ENCODE results near the gene ANKRD18A. TPM values are rescaled to one million over a fixed set of nuclear protein-coding genes. Genes with fewer than 3 reads are reported as not detected.

ANKRD18A gene
- total RNA-seq (2022; extraction: Qiagen RNA extraction; ENCODE audit: low read depth) = 6.6 to 15.7 TPM (median 10.5 TPM) in 5 replicates

GRCh38 chr9:38620483-38621433 lies at the start of gene ANKRD18A:
ANKRD18A (minus strand) TSS chr9:38620596; CDS start chr9:38620285, 311 bp downstream.

Other genes starting within 250 kb of the ANKRD18A start
- gene ALDH1B1, start 227.9 kb downstream of the ANKRD18A start, total RNA-seq (2022; extraction: Qiagen RNA extraction; ENCODE audit: low read depth) = 53.2 to 61.7 TPM (median 55.1 TPM) in 5 replicates
- gene IGFBPL1, start 196.1 kb downstream of the ANKRD18A start, total RNA-seq (2022; extraction: Qiagen RNA extraction; ENCODE audit: low read depth) = 2.3 to 3.6 TPM (median 3.1 TPM) in 5 replicates
- not detected in 5 replicates for gene FAM240B, start 99.5 kb upstream of the ANKRD18A start, total RNA-seq (2022; extraction: Qiagen RNA extraction; ENCODE audit: low read depth)

Measured in A549 treated with CpdA at 1 μM for 4 hours (cell line).